ENCODE results near the gene GLB1L2.
A peak's percentile ranks its signal among the peaks of the same experiment; 100 is the strongest.

Gene GLB1L2

DNA sequence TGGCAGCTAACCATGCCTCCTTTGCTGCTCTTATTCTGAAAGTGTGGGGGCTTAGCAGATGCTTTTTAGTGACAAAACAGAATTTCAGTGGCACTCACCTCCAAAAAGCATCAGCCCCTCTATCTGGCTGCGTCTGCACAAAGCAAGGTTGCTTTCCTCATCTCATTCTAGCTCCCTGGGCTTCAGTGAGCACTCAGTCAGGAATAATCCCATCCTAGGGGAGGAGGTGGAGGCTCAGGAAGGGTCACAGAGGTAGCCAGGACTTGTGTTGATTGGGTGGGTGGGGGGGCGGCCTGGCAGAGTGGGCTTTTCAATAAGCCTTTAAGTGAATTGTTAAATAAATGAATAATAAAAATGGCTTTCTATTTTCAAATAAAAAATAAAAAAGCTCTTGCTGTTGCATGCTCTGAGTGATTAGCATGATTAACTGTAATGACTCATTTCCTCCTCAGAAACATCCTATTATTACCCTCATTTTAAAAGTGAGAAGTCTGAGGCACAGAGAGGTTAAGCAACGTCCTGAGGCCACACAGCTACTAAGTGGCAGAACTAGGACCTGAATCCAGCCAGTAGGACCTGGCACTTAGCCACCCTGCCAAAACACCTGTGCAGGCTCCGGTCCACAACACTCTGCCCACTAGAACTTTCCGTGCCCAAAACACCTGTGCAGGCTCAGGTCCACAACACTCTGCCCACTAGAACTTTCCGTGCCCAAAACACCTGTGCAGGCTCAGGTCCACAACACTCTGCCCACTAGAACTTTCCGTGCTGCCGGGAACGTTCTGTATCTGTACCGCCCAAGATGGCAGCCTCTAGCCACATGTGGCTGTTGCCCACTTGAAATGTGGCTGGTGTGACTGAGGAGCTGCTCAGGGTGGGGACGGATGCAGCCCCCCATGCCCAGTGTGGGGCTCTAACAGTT, 74.7 kb downstream of the GLB1L2 start:
- DNase-seq = no peak

DNA sequence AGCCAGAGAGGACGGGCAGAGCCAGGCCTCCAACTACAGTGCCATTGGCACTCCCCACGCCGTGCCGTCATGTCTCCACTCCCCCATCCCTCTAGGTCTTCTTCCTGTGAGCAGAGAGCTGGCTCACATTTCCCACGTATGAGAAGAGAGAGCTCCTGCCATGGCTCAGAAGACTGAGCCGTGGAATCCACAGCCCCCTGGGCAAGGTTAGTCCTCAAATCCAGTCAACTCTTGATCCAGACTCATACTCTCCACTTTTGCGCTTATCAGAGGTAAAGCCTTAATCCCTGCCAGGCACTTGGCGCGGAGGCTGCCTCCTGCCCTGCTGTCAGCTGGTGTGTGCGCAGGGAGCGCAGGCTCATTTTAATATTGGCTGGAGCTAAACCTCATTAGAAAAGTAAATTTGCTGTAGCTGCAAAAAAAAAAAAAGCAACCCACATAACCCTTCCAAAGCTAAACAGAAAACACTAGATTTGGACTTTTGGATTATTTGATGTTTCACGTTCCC, 75.6 kb downstream of the GLB1L2 start:
- DNase-seq = no peak

DNA sequence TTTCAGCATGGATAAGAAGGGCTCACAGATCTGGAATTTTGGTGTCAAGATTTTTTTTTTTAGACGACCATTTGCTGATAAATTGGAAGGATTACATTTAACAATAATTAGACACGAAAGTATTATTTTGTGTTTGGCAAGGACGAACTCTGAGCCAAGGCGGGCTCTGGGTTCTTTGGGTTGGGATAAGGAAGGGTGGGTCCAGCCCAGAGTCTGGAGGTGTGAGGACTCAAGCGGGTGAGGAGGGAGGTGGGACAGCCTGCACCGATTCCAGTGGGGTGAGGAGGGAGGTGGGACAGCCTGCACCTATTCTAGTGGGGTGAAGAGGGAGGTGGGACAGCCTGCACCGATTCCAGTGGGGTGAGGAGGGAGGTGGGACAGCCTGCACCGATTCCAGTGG, 76.1 kb downstream of the GLB1L2 start:
- DNase-seq = no peak

GRCh38 chr11:134409552-134410429, 78.0 kb downstream of the GLB1L2 start:
- no peak for DNase-seq

DNA sequence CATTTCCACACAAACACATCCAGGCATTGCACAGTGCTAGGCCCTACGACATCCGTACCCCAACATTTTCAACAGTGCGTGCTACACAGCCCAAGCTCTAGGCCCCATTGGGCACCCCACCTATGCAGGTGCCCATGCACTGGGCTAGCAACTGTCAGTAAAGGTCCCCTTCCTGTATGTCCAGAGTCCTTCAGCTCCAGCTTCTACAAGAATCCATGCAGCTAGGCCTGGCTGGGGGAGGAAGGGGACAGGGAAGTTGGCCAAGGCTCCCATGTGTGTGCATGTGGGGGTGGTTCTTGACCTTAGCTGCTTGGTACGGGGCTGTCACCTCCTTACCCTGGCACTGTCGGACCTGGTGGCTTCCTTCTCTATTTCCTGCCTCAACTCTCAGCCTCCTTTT, 79.0 kb downstream of the GLB1L2 start:
- no peak for DNase-seq

GRCh38 chr11:134412203-134413042, 80.6 kb downstream of the GLB1L2 start, which contains the start of gene B3GAT1:
Gene B3GAT1, minus strand, starts transcription at chr11:134412242. Its CDS starts 24,583 bp downstream, at chr11:134387659.
- DNase-seq = peak; percentile 10

DNA sequence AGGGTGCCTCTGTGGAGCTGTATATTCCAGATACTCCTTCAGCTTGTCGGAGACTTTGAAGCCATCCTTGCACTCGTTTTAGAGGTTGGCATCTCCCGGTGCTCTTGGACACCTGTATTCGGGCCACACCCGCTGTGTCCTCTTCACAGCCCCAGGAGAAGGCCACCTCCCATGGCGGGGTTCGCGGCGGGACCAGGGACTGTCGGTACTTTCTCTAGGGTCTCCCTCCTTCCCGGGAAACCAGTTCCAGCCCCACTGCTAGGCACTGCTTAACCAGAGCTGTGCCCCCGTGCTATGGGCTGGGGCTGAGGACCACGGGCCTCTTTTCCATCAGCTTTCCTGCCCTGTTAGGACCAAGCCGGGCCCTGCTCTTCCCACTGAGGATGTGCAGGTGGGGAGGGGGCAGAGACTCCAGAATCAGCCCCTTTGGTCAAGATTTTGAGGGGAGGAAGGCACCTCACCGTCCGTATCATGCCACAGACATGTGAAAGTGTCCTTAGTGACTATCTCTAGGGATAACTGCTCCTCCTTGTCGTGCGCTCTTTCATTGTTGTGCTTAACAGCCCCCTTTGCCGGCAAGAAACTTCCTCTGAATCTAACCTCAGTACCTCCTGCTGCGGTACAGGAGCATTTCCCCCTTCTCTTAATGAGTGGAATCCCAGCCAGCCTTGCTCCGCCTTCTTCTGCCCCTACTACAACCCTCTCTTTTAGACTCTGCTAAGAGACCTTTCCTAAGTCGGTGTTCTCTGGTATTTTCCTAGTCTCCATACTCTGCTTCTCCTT, 81.4 kb downstream of the GLB1L2 start:
- no peak for DNase-seq

DNA sequence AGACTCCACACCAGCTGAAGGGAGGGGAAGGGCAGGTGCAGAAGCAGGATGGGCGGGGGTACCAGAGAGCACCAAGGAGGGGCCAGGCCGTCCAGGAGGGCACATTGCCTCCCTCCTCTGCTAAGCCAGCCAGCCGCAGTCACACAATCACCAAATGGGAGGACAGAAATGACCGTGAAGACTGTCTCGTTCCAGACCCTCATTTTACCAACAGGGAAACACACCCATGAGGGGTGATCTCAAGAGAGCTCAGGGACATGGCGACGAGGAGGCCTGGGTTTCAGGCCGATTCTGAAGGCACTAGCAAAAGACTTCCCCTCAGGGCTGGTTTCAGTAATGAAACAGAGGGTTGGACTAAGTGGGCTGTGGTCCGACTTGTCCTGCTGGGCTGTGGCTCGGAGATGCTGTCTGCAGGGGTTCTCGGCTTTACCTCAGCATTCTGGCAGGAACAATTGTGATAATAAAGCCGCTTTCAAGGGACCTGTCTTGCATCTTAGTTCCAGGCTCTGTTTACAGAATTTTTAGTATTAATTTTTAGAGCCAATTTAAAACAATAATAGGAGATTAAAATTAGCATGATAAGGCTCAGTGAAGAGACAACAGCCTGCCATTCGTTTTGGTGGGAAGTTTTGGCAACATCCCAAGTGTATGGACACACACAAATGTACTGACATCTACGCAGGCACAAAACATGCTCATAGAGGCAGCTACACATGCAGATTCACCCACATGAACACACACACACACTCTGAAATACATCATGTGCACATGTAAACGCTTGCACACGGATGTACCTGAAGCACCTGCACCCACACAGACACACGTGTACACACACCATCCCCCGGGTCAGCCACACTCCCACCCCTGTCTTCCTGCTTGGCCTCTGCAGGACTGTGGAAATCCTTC, 82.3 kb downstream of the GLB1L2 start:
- DNase-seq = no peak

DNA sequence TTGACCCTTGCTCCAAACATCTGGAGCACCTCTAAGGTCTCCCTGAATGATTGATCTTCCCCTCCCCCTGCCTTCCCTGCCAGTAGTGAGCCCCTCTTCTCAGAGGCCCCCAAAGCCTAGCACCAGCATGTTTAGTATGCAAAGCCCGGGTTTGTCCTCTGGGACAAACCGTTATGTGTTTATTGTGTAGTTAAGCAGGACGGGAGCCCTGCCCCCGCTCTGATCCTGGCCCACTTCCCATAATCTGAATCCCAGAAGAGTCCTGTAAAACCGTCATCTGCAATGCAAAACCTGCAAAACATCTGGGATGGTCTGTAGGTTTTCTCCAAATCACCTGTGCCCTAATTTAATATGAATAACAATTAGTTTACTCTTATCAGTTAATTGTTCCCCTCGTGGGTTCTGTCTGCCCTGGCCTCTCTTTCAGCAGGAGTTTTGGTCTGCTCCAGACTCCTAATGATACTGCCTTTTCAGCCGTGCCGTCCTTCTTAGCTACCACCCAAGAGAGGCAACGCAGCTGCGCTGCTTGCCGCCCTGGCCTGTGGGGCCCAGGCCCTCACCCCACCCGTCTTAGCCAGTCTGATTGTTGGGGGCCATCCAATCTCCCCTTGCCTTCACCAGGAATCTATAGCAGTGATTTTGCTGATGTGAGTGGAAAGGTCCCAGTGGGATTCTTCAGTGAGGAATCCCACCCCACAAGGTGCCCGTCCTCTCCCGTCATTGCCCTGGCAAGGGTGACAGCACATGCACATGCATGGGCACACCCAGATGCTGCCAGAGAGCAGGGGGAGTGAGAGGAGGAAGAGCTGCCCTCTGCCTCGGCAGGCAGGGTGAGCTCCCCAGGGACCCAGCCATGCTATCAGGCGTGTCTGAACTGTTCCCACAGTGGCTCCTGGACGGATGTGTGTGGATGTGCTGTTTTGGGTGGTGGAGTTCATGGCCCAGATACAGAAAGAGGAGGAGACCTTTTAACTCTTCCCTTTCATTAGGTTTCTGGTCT, 83.3 kb downstream of the GLB1L2 start:
- no peak for DNase-seq

- DNase-seq = no peak
Observed at GRCh38 chr11:134416726-134417125, 84.9 kb downstream of the GLB1L2 start.

GRCh38 chr11:134417871-134418840, 86.4 kb downstream of the GLB1L2 start:
- no peak for DNase-seq

GRCh38 chr11:134423106-134423505, 91.3 kb downstream of the GLB1L2 start:
- no peak for DNase-seq

- DNase-seq = no peak
Observed at GRCh38 chr11:134425413-134425812, 93.6 kb downstream of the GLB1L2 start.
